ENCODE results near the gene FBXO41. TPM values are rescaled to one million over a fixed set of nuclear protein-coding genes. Genes with fewer than 3 reads are reported as not detected.

The FBXO41 gene
- total RNA-seq, 1 donor from 2014 or later, result 5.2 TPM

GRCh38 chr2:73205611-73206010 lies 78.7 kb downstream of the FBXO41 start:
- no peaks in the 10 kb centered on the region for H3K9me3 Mint-ChIP-seq
- peaks cover 5% of the 10 kb centered on the region for H3K36me3 Mint-ChIP-seq
- H3K4me1 Mint-ChIP-seq (ENCODE audit: unreplicated experiment), result peaks cover 5% of the 10 kb centered on the region
- no peak overlapping the region for H3K27ac Mint-ChIP-seq
- peaks cover 79% of the 10 kb centered on the region for H3K27me3 Mint-ChIP-seq
- no peak overlapping the region for H3K4me3 Mint-ChIP-seq
- TF ChIP-seq, protein P1, sequence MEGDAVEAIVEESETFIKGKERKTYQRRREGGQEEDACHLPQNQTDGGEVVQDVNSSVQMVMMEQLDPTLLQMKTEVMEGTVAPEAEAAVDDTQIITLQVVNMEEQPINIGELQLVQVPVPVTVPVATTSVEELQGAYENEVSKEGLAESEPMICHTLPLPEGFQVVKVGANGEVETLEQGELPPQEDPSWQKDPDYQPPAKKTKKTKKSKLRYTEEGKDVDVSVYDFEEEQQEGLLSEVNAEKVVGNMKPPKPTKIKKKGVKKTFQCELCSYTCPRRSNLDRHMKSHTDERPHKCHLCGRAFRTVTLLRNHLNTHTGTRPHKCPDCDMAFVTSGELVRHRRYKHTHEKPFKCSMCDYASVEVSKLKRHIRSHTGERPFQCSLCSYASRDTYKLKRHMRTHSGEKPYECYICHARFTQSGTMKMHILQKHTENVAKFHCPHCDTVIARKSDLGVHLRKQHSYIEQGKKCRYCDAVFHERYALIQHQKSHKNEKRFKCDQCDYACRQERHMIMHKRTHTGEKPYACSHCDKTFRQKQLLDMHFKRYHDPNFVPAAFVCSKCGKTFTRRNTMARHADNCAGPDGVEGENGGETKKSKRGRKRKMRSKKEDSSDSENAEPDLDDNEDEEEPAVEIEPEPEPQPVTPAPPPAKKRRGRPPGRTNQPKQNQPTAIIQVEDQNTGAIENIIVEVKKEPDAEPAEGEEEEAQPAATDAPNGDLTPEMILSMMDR (conservative IDR thresholded peaks at IDR 0.05), result no peak
- DNase-seq (ENCODE audit: extremely low spot score, unreplicated experiment), result no peak

Other genes with a start within 250 kb of the FBXO41 start
- gene SFXN5, start 212.8 kb downstream of the FBXO41 start, total RNA-seq (ENCODE audit: low replicate concordance), result 15.0 and 27.3 TPM in 2 replicates
- gene RAB11FIP5, start 171.5 kb downstream of the FBXO41 start, total RNA-seq (ENCODE audit: low replicate concordance), result 18.7 and 22.6 TPM in 2 replicates
- gene NOTO, start 81.9 kb downstream of the FBXO41 start, total RNA-seq (ENCODE audit: low replicate concordance), result not detected in 2 replicates
- 19.1 and 30.3 TPM in 2 replicates for gene SMYD5, start 70.2 kb downstream of the FBXO41 start, total RNA-seq (ENCODE audit: low replicate concordance)
- gene PRADC1, start 51.2 kb downstream of the FBXO41 start, total RNA-seq (ENCODE audit: low replicate concordance), result 16.3 and 19.6 TPM in 2 replicates
- 256 and 300 TPM in 2 replicates for gene CCT7, start 50.2 kb downstream of the FBXO41 start, total RNA-seq (ENCODE audit: low replicate concordance)
- gene EGR4, start 9.1 kb upstream of the FBXO41 start, total RNA-seq (ENCODE audit: low replicate concordance), result 0.19 and 1.2 TPM in 2 replicates
- gene ALMS1, start 101.4 kb upstream of the FBXO41 start, total RNA-seq (ENCODE audit: low replicate concordance), result 14.6 and 30.4 TPM in 2 replicates

Measured in type B pancreatic cell (in vitro differentiated cells).